A673 (cell line): Measurements from ENCODE around the gene TMEM72. TPM values are rescaled to one million over a fixed set of nuclear protein-coding genes. Genes with fewer than 3 reads are reported as not detected.

ENCODE experiments used
- BruUV-seq: library from RNA; stranded (reverse); fragments of 400-500 nt; replicated peaks from 2 replicates; lab custom pipeline; 2021; lab: Mats Ljungman, UMichigan
- CTCF ChIA-PET: fragments of 300-600 bp; sonication (Branson Sonifier 250); formaldehyde crosslinking; loops from one replicate; lab custom pipeline; 2022; ENCODE audit warnings: antibody characterized with exemption; lab: Charles Lee
- POLR2A ChIA-PET: fragments of 300-600 bp; sonication (Branson Sonifier 250); formaldehyde crosslinking; loops from one replicate; lab custom pipeline; 2022; ENCODE audit warnings: antibody characterized with exemption; ENCODE audit not compliant: low non-redundant PET; lab: Charles Lee
- DNase-seq: peaks from one replicate; pipeline ENCODE4 v3.0.0-alpha.2; 2015; ENCODE audit warnings: low spot score
- H3K27ac ChIP-seq: fragments of 200-600 bp; sonication (generic); 2 replicates; pipeline ENCODE4 v1.5.1; 2016; ENCODE audit warnings: mixed run types, low read depth, mild to moderate bottlenecking, mixed read lengths, antibody characterized with exemption, low read length; ENCODE audit not compliant: poor library complexity, severe bottlenecking
- H3K27me3 ChIP-seq: fragments of 200-600 bp; sonication (generic); replicated peaks from 2 replicates; pipeline ENCODE4 v1.6.1; 2017; ENCODE audit warnings: mixed run types, low read depth, mild to moderate bottlenecking, mixed read lengths, antibody characterized with exemption, low read length; ENCODE audit not compliant: insufficient read depth, poor library complexity
- H3K36me3 ChIP-seq: fragments of 200-600 bp; sonication (generic); 2 replicates; pipeline ENCODE4 v1.6.1; 2016; ENCODE audit warnings: mixed run types, mild to moderate bottlenecking, mixed read lengths, antibody characterized with exemption, low read length; ENCODE audit not compliant: insufficient read depth, poor library complexity, severe bottlenecking
- H3K4me1 ChIP-seq: fragments of 200-600 bp; sonication (generic); 2 replicates; pipeline ENCODE4 v1.6.1; 2017; ENCODE audit warnings: mixed run types, mild to moderate bottlenecking, mixed read lengths, antibody characterized with exemption, low read length; ENCODE audit not compliant: insufficient read depth, poor library complexity, severe bottlenecking
- H3K4me3 ChIP-seq: fragments of 200-600 bp; sonication (generic); 2 replicates; pipeline ENCODE4 v1.5.1; 2016; ENCODE audit warnings: low read depth, mixed run types, mild to moderate bottlenecking, mixed read lengths, low read length; ENCODE audit not compliant: poor library complexity, severe bottlenecking
- H3K9me3 ChIP-seq: fragments of 200-600 bp; sonication (generic); 2 replicates; pipeline ENCODE4 v1.6.1; 2016; ENCODE audit warnings: mixed run types, low read depth, mild to moderate bottlenecking, mixed read lengths, antibody characterized with exemption, low read length; ENCODE audit not compliant: poor library complexity, severe bottlenecking
- EZH2 ChIP-seq: fragments of 200-600 bp; sonication (generic); IDR thresholded peaks from 2 replicates; pipeline ENCODE4 v1.6.1; 2017; ENCODE audit warnings: borderline replicate concordance, low read depth, mild to moderate bottlenecking, mixed read lengths, antibody characterized with exemption, low read length; ENCODE audit not compliant: poor library complexity, severe bottlenecking
- intact Hi-C: fragments of 100-400 bp; cut with micrococcal nuclease; formaldehyde crosslinking; loops from one replicate; pipeline ENCODE4 v1.10.0; 2022; ENCODE audit not compliant: unreplicated experiment
- total RNA-seq: library from RNA; stranded (reverse); gene quantifications from 2 replicates; pipeline ENCODE4 v1.2.3, GENCODE V29; 2021
- TF ChIP-seq, protein P1 (sequence below): fragments of 300-800, 200-600 bp; sonication (generic); conservative IDR thresholded peaks from 2 replicates; pipeline ENCODE4 v1.5.1; 2017; ENCODE audit warnings: low read depth, mild to moderate bottlenecking, antibody characterized with exemption, low read length, moderate library complexity, mixed read lengths

The TMEM72 gene
- total RNA-seq, 1 experiment from 2014 or later = 0.80 TPM

DNA sequence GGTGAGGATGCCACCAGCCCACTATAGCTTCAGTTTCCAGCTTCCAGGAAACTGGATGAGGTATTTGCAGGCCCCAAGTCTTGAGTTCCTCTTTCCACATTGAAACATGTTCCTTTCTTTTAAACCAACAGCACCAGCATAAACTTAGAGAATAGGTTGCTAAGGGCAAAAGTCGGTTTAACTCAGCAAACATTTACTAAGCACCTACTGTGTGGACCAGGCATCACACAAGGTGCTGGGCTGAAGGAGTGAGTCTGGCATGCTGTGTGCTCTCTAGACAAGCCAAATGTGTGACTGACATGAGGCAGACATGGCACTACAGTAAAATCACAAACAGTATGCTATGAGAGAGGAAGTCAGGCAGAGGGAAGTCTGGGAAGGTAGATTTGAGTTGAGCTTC is 37.5 kb downstream of the TMEM72 start:
- no peak overlapping the region for H3K27ac ChIP-seq
- H3K9me3 ChIP-seq = peaks cover 8% of the 10 kb centered on the region
- no TSS peak for BruUV-seq
- intact Hi-C loops = no loop called here
- peaks cover 8% of the 10 kb centered on the region for H3K4me1 ChIP-seq
- TF ChIP-seq EZH2 = no peak
- TF ChIP-seq, protein P1, sequence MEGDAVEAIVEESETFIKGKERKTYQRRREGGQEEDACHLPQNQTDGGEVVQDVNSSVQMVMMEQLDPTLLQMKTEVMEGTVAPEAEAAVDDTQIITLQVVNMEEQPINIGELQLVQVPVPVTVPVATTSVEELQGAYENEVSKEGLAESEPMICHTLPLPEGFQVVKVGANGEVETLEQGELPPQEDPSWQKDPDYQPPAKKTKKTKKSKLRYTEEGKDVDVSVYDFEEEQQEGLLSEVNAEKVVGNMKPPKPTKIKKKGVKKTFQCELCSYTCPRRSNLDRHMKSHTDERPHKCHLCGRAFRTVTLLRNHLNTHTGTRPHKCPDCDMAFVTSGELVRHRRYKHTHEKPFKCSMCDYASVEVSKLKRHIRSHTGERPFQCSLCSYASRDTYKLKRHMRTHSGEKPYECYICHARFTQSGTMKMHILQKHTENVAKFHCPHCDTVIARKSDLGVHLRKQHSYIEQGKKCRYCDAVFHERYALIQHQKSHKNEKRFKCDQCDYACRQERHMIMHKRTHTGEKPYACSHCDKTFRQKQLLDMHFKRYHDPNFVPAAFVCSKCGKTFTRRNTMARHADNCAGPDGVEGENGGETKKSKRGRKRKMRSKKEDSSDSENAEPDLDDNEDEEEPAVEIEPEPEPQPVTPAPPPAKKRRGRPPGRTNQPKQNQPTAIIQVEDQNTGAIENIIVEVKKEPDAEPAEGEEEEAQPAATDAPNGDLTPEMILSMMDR = no peak
- no peak for DNase-seq
- H3K27me3 ChIP-seq = no peaks in the 10 kb centered on the region
- H3K4me3 ChIP-seq = no peak overlapping the region
- CTCF ChIA-PET = no interaction called here
- POLR2A ChIA-PET = no interaction called here
- no peaks in the 10 kb centered on the region for H3K36me3 ChIP-seq

DNA sequence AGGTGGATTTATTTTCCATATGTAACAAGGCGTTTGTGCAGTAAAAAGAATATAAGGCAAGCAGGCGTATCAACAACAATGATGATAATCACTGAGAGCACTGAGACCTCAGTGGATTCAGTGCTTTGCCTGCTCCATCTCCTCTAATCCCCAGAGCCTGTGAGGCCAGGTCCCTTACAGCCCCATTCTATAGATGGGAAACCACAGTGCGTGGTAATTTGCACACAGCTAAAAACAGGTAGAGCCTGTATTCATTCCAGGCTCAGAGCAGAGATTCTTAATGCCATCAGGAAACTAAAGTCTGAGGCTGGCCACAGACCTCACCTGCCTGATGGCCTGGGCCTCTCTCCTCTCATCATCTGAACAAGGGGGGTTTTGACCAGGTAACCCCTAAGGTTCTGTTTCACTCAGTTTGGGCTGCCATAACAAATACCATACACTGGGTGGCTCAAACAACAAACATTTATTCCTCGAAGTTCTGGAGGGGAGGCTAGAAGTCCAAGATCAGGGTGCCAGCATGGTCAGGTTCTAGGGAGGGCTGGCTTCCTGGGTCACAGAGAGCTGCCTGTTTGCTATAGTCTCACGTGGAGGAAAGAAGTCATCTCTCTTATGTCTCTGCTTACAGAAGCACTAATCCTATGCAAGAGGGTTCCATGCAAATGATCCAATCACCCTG is 38.1 kb downstream of the TMEM72 start:
- peaks cover 8% of the 10 kb centered on the region for H3K4me1 ChIP-seq
- no peak for DNase-seq

DNA sequence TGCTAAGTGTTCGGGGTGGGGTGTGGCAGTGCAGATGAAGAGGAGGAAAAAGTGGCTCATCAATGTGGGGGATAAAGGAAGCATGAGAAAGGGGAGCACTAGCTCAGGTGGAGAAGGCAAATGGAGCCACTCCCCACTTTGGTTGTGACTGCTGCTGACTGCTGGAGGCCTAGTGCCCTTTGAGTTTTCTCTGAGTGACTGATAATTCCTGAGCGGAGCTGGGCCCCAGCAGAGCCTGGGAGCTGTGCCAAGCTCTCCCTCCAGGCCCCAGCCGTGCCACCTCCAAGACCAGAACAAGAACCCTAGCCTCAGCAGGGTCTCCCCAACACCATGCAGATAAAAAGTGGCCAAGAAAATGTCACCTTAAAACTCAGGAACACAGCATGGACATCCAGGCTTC is 38.8 kb downstream of the TMEM72 start:
- Histone ChIP-seq H3K4me1 (peaks cover 8% of the 10 kb centered on the region), H3K27ac (no peak overlapping the region), H3K36me3 (no peaks in the 10 kb centered on the region), H3K9me3 (no peaks in the 10 kb centered on the region), H3K4me3 (no peak overlapping the region), H3K27me3 (no peaks in the 10 kb centered on the region)
- TF ChIP-seq EZH2 = no peak
- TF ChIP-seq, protein P1 = no peak
- no TSS peak for BruUV-seq
- POLR2A ChIA-PET = no interaction called here
- intact Hi-C loops = no loop called here
- no peak for DNase-seq
- CTCF ChIA-PET = no interaction called here

More for the DNA sequence above, 38.1 kb downstream of the TMEM72 start:
- intact Hi-C loops = no loop called here
- BruUV-seq = no TSS peak
- Histone ChIP-seq H3K36me3 (no peaks in the 10 kb centered on the region), H3K27me3 (no peaks in the 10 kb centered on the region), H3K9me3 (peaks cover 5% of the 10 kb centered on the region), H3K27ac (no peak overlapping the region), H3K4me3 (no peak overlapping the region)
- TF ChIP-seq EZH2 = no peak
- CTCF ChIA-PET = no interaction called here
- POLR2A ChIA-PET = no interaction called here
